ENCODE results near the gene KLHDC10. TPM values are rescaled to one million over a fixed set of nuclear protein-coding genes. Genes with fewer than 3 reads are reported as not detected.
A peak's percentile ranks its signal among the peaks of the same experiment; 100 is the strongest.

KLHDC10 gene
- total and polyA plus RNA-seq, 2 of the 13 experiments (the other 11 are each of a cell fraction or from before 2014, with no cell fraction given) = 11.9 to 21.6 TPM

DNA sequence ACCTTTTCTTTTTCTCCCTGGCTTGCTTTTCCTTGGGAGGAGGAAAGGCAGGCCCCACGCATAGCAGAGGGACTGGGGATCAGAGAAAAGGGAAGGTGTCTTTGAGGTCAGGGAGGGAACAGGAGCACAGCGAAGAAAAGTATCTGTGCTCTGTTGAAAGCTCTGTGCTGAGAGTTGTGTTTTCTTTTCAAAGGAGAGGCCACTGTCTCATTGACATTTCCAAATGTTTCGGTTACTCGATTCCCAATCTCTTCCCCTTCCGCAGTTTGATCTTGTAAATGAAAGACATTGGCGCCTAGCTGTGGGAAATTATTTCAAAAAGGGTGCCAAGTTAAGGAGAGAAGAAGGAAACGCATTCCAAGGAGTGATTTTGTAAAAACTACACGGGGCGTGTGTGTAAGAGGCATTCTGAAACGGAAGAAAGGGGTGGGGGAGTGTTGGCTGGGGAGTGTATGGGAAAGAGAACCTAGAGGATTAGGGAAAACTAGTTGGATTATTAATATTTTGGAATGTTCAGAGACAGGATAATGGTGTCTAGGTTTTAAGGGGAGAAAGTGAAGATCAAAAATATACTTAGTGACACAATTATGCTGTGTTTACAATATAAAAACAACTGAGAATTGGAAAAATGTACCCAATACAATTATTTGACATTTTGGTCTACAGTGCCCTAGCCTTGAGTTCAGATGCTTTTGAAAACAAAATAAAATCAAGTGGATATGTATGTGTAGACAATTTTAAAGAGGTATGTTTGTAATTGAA, 708 bp downstream of the KLHDC10 start (continued):
- TF ChIP-seq, protein P1, sequence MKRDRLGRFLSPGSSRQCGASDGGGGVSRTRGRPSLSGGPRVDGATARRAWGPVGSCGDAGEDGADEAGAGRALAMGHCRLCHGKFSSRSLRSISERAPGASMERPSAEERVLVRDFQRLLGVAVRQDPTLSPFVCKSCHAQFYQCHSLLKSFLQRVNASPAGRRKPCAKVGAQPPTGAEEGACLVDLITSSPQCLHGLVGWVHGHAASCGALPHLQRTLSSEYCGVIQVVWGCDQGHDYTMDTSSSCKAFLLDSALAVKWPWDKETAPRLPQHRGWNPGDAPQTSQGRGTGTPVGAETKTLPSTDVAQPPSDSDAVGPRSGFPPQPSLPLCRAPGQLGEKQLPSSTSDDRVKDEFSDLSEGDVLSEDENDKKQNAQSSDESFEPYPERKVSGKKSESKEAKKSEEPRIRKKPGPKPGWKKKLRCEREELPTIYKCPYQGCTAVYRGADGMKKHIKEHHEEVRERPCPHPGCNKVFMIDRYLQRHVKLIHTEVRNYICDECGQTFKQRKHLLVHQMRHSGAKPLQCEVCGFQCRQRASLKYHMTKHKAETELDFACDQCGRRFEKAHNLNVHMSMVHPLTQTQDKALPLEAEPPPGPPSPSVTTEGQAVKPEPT (CRISPR knock-in tag; IDR thresholded peaks at IDR 0.05; ENCODE audit: low read depth) = no peak
- TF ChIP-seq ZNF773 (CRISPR knock-in tag; IDR thresholded peaks at IDR 0.05; ENCODE audit: borderline replicate concordance) = no peak
- no peak for TF ChIP-seq ZC3H4 (CRISPR knock-in tag; IDR thresholded peaks at IDR 0.05; ENCODE audit: borderline replicate concordance)
- no peak for TF ChIP-seq CAMTA2 (CRISPR knock-in tag; IDR thresholded peaks at IDR 0.05; ENCODE audit: borderline replicate concordance)
- 0 out of 2 replicates have a peak, but pooled peaks have one; percentile 14 for TF ChIP-seq KDM5A (IDR thresholded peaks at IDR 0.05; ENCODE audit: borderline replicate concordance, low read length)
- TF ChIP-seq ZNF326 (CRISPR knock-in tag; IDR thresholded peaks at IDR 0.05; ENCODE audit: borderline replicate concordance) = no peak
- TF ChIP-seq ASH2L (IDR thresholded peaks at IDR 0.05; ENCODE audit: insufficient read length, low read depth, low read length) = peak; percentile 0
- TF ChIP-seq PHF20 (CRISPR knock-in tag; IDR thresholded peaks at IDR 0.05) = no peak
